ENCODE results near the gene LEFTY1.

GRCh38 chr1:225888898-225889601, at the start of gene LEFTY1:
- TF ChIP-seq, protein P1, sequence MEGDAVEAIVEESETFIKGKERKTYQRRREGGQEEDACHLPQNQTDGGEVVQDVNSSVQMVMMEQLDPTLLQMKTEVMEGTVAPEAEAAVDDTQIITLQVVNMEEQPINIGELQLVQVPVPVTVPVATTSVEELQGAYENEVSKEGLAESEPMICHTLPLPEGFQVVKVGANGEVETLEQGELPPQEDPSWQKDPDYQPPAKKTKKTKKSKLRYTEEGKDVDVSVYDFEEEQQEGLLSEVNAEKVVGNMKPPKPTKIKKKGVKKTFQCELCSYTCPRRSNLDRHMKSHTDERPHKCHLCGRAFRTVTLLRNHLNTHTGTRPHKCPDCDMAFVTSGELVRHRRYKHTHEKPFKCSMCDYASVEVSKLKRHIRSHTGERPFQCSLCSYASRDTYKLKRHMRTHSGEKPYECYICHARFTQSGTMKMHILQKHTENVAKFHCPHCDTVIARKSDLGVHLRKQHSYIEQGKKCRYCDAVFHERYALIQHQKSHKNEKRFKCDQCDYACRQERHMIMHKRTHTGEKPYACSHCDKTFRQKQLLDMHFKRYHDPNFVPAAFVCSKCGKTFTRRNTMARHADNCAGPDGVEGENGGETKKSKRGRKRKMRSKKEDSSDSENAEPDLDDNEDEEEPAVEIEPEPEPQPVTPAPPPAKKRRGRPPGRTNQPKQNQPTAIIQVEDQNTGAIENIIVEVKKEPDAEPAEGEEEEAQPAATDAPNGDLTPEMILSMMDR (IDR thresholded peaks at IDR 0.05; ENCODE audit: borderline replicate concordance, extremely low read depth, low read length, poor library complexity, severe bottlenecking) = no peak
- TF ChIP-seq EZH2 (IDR thresholded peaks at IDR 0.05; ENCODE audit: borderline replicate concordance, low read depth, low read length, severe bottlenecking) = no peak

Measured in DND-41 (cell line).